ENCODE data around the gene PTPRM.

The PTPRM gene

GRCh38 chr18:7676253-7676873 lies 109.2 kb downstream of the PTPRM start:
- TF ChIP-seq CREB5 (CRISPR knock-in tag; IDR thresholded peaks at IDR 0.05; ENCODE audit: low read depth) (no peak), PPARA (CRISPR knock-in tag; IDR thresholded peaks at IDR 0.05; ENCODE audit: borderline replicate concordance) (no peak), PATZ1 (CRISPR knock-in tag; IDR thresholded peaks at IDR 0.05; ENCODE audit: borderline replicate concordance) (no peak), CSRNP3 (CRISPR knock-in tag; IDR thresholded peaks at IDR 0.05) (no peak), ZC3H10 (CRISPR knock-in tag; IDR thresholded peaks at IDR 0.05) (no peak), ESRRG (CRISPR knock-in tag; IDR thresholded peaks at IDR 0.05) (no peak), SNAI2 (CRISPR knock-in tag; IDR thresholded peaks at IDR 0.05) (no peak)
- no peak for ATAC-seq

GRCh38 chr18:7677001-7677400 lies 109.9 kb downstream of the PTPRM start:
- ATAC-seq, result no peak
- TF ChIP-seq GLIS3 (CRISPR knock-in tag; IDR thresholded peaks at IDR 0.05) (no peak), PPARA (CRISPR knock-in tag; IDR thresholded peaks at IDR 0.05; ENCODE audit: borderline replicate concordance) (no peak), RARB (CRISPR knock-in tag; IDR thresholded peaks at IDR 0.05) (no peak), ZFP3 (CRISPR knock-in tag; IDR thresholded peaks at IDR 0.05) (no peak), ESRRG (CRISPR knock-in tag; IDR thresholded peaks at IDR 0.05) (no peak), ISL1 (CRISPR knock-in tag; IDR thresholded peaks at IDR 0.05) (no peak), TSHZ2 (CRISPR knock-in tag; IDR thresholded peaks at IDR 0.05) (no peak), PATZ1 (CRISPR knock-in tag; IDR thresholded peaks at IDR 0.05; ENCODE audit: borderline replicate concordance) (no peak), CSDC2 (CRISPR knock-in tag; IDR thresholded peaks at IDR 0.05) (no peak), ZC3H10 (CRISPR knock-in tag; IDR thresholded peaks at IDR 0.05) (no peak), ARNTL (CRISPR knock-in tag; IDR thresholded peaks at IDR 0.05; ENCODE audit: borderline replicate concordance, low read depth) (no peak), ZNF70 (CRISPR knock-in tag; IDR thresholded peaks at IDR 0.05) (no peak), CSRNP3 (CRISPR knock-in tag; IDR thresholded peaks at IDR 0.05) (no peak), ZFP30 (CRISPR knock-in tag; IDR thresholded peaks at IDR 0.05) (no peak), ZNF8 (CRISPR knock-in tag; IDR thresholded peaks at IDR 0.05) (no peak), ZNF565 (CRISPR knock-in tag; conservative IDR thresholded peaks at IDR 0.05; ENCODE audit: low read depth) (no peak)

GRCh38 chr18:7677424-7677823 lies 110.3 kb downstream of the PTPRM start:
- no peak for ATAC-seq
- TF ChIP-seq RARB (CRISPR knock-in tag; IDR thresholded peaks at IDR 0.05), result no peak
- TF ChIP-seq TOX (CRISPR knock-in tag; IDR thresholded peaks at IDR 0.05; ENCODE audit: borderline replicate concordance), result no peak
- TF ChIP-seq ZNF8 (CRISPR knock-in tag; IDR thresholded peaks at IDR 0.05), result no peak

Measured in SK-N-SH treated with all-trans-retinoic acid at 6 μM for 48 hours (cell line).